GM18909 (cell line): ENCODE measurements around the gene USP44.

ENCODE experiments used
- ATAC-seq: cut with Tn5 transposase; IDR thresholded peaks from one replicate; pipeline ENCODE4 v1.9.1; 2021; ENCODE audit warnings: mild to moderate bottlenecking; ENCODE audit not compliant: unreplicated experiment, poor library complexity

The USP44 gene

GRCh38 chr12:95470300-95470699 lies 81.0 kb downstream of the USP44 start:
- no peak for ATAC-seq
